Naive thymus-derived CD4-positive, alpha-beta T cell (primary cell): ENCODE measurements around the gene VCL. TPM values are rescaled to one million over a fixed set of nuclear protein-coding genes. Genes with fewer than 3 reads are reported as not detected.

Experiments used
- ATAC-seq: fragments of 150-1000 bp; cut with Tn5 transposase; 2 replicates; pipeline ENCODE4 v1.10.0; 2021; ENCODE audit warnings: mild to moderate bottlenecking, moderate library complexity
- CTCF ChIA-PET: fragments of 350-600 bp; sonication (Branson Sonifier 250); formaldehyde crosslinking; loops from one replicate; lab custom pipeline; 2021; ENCODE audit warnings: antibody characterized with exemption; lab: Charles Lee
- POLR2A ChIA-PET: fragments of 350-600 bp; sonication (Branson Sonifier 250); formaldehyde crosslinking; loops from one replicate; lab custom pipeline; 2021; ENCODE audit warnings: antibody characterized with exemption, inconsistent platforms; lab: Charles Lee
- DNase-seq, 9 donors: peaks; one replicate each; pipeline versions ENCODE4 v3.0.0 to v3.0.0-alpha.2; 2020 to 2022; ENCODE audit warnings: mixed read lengths in 1 of 9
- H3K27ac ChIP-seq: one replicate; pipeline ENCODE4 v1.7.0; 2013; ENCODE audit warnings: mild to moderate bottlenecking, low read depth, low read length, moderate library complexity
- H3K27me3 ChIP-seq, 2 donors: one replicate each; pipeline ENCODE4 v1.7.0; 2013; ENCODE audit warnings: low read length in 2 of 2, mild to moderate bottlenecking in 2 of 2, moderate library complexity in 2 of 2; ENCODE audit not compliant: control insufficient read depth in 2 of 2, insufficient read depth in 2 of 2
- H3K36me3 ChIP-seq, 3 experiments: 1 replicate in 2 of 3; 2 replicates in 1 of 3; pipeline ENCODE4 v1.7.0; 2013; ENCODE audit warnings: low read length in 3 of 3, mild to moderate bottlenecking in 3 of 3, moderate library complexity in 1 of 3; ENCODE audit not compliant: insufficient read depth in 3 of 3, control insufficient read depth in 2 of 3
- H3K4me1 ChIP-seq, 2 donors: one replicate each; pipeline ENCODE4 v1.7.0; 2013; ENCODE audit warnings: low read length in 2 of 2, mild to moderate bottlenecking in 2 of 2, moderate library complexity in 1 of 2; ENCODE audit not compliant: control insufficient read depth in 2 of 2, insufficient read depth in 2 of 2
- H3K4me3 ChIP-seq: 2 replicates; pipeline ENCODE4 v1.7.0; 2013; ENCODE audit warnings: mild to moderate bottlenecking, low read length
- H3K9me3 ChIP-seq, 3 experiments: 1 replicate in 2 of 3; 2 replicates in 1 of 3; pipeline ENCODE4 v1.7.0; 2013; ENCODE audit warnings: low read length in 3 of 3; ENCODE audit not compliant: control insufficient read depth in 2 of 3
- H3K27ac Mint-ChIP-seq, 9 donors: one replicate each; pipeline ENCODE4 v1.8.0; 2020 to 2022; ENCODE audit warnings: mixed read lengths in 9 of 9, mild to moderate bottlenecking in 8 of 9, moderate library complexity in 5 of 9, inconsistent platforms in 2 of 9
- H3K27me3 Mint-ChIP-seq, 5 donors: one replicate each; pipeline ENCODE4 v1.8.0; 2021 to 2022; ENCODE audit warnings: mixed read lengths in 5 of 5, mild to moderate bottlenecking in 1 of 5
- H3K36me3 Mint-ChIP-seq, 5 donors: one replicate each; pipeline ENCODE4 v1.8.0; 2020 to 2022; ENCODE audit warnings: mixed read lengths in 5 of 5, mild to moderate bottlenecking in 3 of 5, inconsistent platforms in 1 of 5
- H3K4me1 Mint-ChIP-seq, 7 donors: one replicate each; pipeline ENCODE4 v1.8.0; 2020 to 2022; ENCODE audit warnings: mixed read lengths in 7 of 7, mild to moderate bottlenecking in 3 of 7, inconsistent platforms in 1 of 7
- H3K4me3 Mint-ChIP-seq, 10 donors: one replicate each; pipeline ENCODE4 v1.8.0; 2020 to 2022; ENCODE audit warnings: mild to moderate bottlenecking in 10 of 10, mixed read lengths in 10 of 10, moderate library complexity in 6 of 10, inconsistent platforms in 2 of 10
- H3K9me3 Mint-ChIP-seq, 11 donors: one replicate each; pipeline ENCODE4 v1.8.0; 2020 to 2022; ENCODE audit warnings: mixed read lengths in 11 of 11, mild to moderate bottlenecking in 4 of 11, inconsistent platforms in 1 of 11, moderate library complexity in 1 of 11
- intact Hi-C, 2 donors: fragments of 100-400 bp; cut with micrococcal nuclease; formaldehyde crosslinking; loops; one replicate each; pipeline ENCODE4 v1.15.1; 2023
- polyA plus RNA-seq, 2 donors: library from polyadenylated mRNA; unstranded; fragments of 300-500 nt; fragmentation: Illumina TruSeq; gene quantifications; one replicate each; pipeline ENCODE4 v1.2.3, GENCODE V29; 2021
- total RNA-seq, 6 experiments: library from RNA in 5 of 6; stranded (reverse) in 5 of 6; gene quantifications; 1 replicate in 5 of 6; 2 replicates in 1 of 6; pipeline ENCODE4 v1.2.3 and lab custom pipeline; 2021 to 2026

Gene VCL
- total and polyA plus RNA-seq, 7 experiments from 2014 or later = 9.0 to 67.7 (median 16.5) TPM

- peaks cover 3 to 8% of the 10 kb centered on the region in 2 donors for H3K4me1 ChIP-seq
- Mint-ChIP-seq H3K4me3 (no peak overlapping the region), H3K27me3 (no peaks in the 10 kb centered on the region), H3K4me1 (peaks cover 16 to 54% (median 44%) of the 10 kb centered on the region in 7 donors), H3K9me3 (no peaks in the 10 kb centered on the region), H3K36me3 (peaks cover 0 to 16% (median 0%) of the 10 kb centered on the region in 5 donors), H3K27ac (no peak overlapping the region)
- H3K9me3 ChIP-seq = no peaks in the 10 kb centered on the region
- no peak overlapping the region for H3K4me3 ChIP-seq
- no peaks in the 10 kb centered on the region for H3K27me3 ChIP-seq
- DNase-seq (no peak), ATAC-seq (no peak)
- H3K36me3 ChIP-seq = no peaks in the 10 kb centered on the region
- ChIA-PET POLR2A (no interaction called here), CTCF (no interaction called here)
- H3K27ac ChIP-seq = no peak overlapping the region
- intact Hi-C loops = no loop called here
Observed at GRCh38 chr10:74006269-74006668, 8.4 kb downstream of the VCL start.

- Histone ChIP-seq H3K27ac (no peak overlapping the region), H3K9me3 (no peaks in the 10 kb centered on the region), H3K36me3 (no peaks in the 10 kb centered on the region), H3K27me3 (no peaks in the 10 kb centered on the region), H3K4me3 (no peak overlapping the region), H3K4me1 (peaks cover 11 to 16% of the 10 kb centered on the region in 2 donors)
- Mint-ChIP-seq H3K4me1 (peaks cover 28 to 59% (median 48%) of the 10 kb centered on the region in 7 donors), H3K9me3 (no peaks in the 10 kb centered on the region), H3K27ac (peak overlapping the region in 1 of 9 donors; percentile 24), H3K27me3 (no peaks in the 10 kb centered on the region), H3K4me3 (no peak overlapping the region), H3K36me3 (peaks cover 0 to 14% (median 0%) of the 10 kb centered on the region in 5 donors)
- intact Hi-C loops = no loop called here
- CTCF ChIA-PET = interaction anchor here (0.7 kb wide), 1 partner anchor 1324 kb away, joined by 3 read pairs; no protein-coding TSS in a partner anchor
- POLR2A ChIA-PET = interaction anchor here (2.4 kb wide), 1 partner anchor 9 kb away, joined by 6 read pairs; no protein-coding TSS in a partner anchor
- ATAC-seq = no peak
- DNase-seq = no peak
Observed at GRCh38 chr10:74008212-74008731, 10.4 kb downstream of the VCL start.

- DNase-seq = no peak
- H3K27ac ChIP-seq = no peak overlapping the region
- H3K4me3 ChIP-seq = no peak overlapping the region
- Mint-ChIP-seq H3K4me3 (peak overlapping the region in 9 of 10 donors; percentile 9 to 68 (median 55)), H3K9me3 (no peaks in the 10 kb centered on the region), H3K4me1 (peaks cover 28 to 51% (median 39%) of the 10 kb centered on the region in 7 donors), H3K27ac (peak overlapping the region in 4 of 9 donors; percentile 31 to 63 (median 54)), H3K27me3 (no peaks in the 10 kb centered on the region), H3K36me3 (peaks cover 0 to 13% (median 0%) of the 10 kb centered on the region in 5 donors)
- H3K9me3 ChIP-seq = no peaks in the 10 kb centered on the region
- H3K4me1 ChIP-seq = peaks cover 11 to 16% of the 10 kb centered on the region in 2 donors
- CTCF ChIA-PET = interaction anchor here (0.7 to 1.3 kb wide), 2 partner anchors 11 to 165 kb away, joined by 4 to 5 read pairs; no protein-coding TSS in a partner anchor
- no peak for ATAC-seq
- H3K36me3 ChIP-seq = no peaks in the 10 kb centered on the region
- H3K27me3 ChIP-seq = no peaks in the 10 kb centered on the region
- POLR2A ChIA-PET = interaction anchor here (1.0 to 1.4 kb wide), 2 partner anchors 9 to 12 kb away, joined by 3 to 5 read pairs; no protein-coding TSS in a partner anchor
- intact Hi-C loops = no loop called here
Observed at GRCh38 chr10:74011017-74011416, 13.1 kb downstream of the VCL start.

GRCh38 chr10:74011770-74012169 is 13.9 kb downstream of the VCL start:
- peaks cover 0 to 14% (median 3%) of the 10 kb centered on the region in 5 donors for H3K36me3 Mint-ChIP-seq
- H3K27me3 Mint-ChIP-seq = no peaks in the 10 kb centered on the region
- Histone ChIP-seq H3K4me3 (no peak overlapping the region), H3K27ac (no peak overlapping the region), H3K9me3 (no peaks in the 10 kb centered on the region), H3K4me1 (peaks cover 11 to 16% of the 10 kb centered on the region in 2 donors), H3K36me3 (no peaks in the 10 kb centered on the region), H3K27me3 (no peaks in the 10 kb centered on the region)
- H3K27ac Mint-ChIP-seq = peak overlapping the region in 2 of 9 donors; percentile 31 to 76
- CTCF ChIA-PET = interaction anchor here (0.8 to 1.3 kb wide), 2 partner anchors 11 to 24 kb away, joined by 4 read pairs; no protein-coding TSS in a partner anchor
- peaks cover 31 to 51% (median 39%) of the 10 kb centered on the region in 7 donors for H3K4me1 Mint-ChIP-seq
- H3K9me3 Mint-ChIP-seq = no peaks in the 10 kb centered on the region
- POLR2A ChIA-PET = interaction anchor here (1.0 to 1.6 kb wide), 3 partner anchors 10 to 15 kb away, joined by 3 to 5 read pairs (median 5); no protein-coding TSS in a partner anchor
- intact Hi-C loops = no loop called here
- ATAC-seq = no peak
- no peak for DNase-seq
- H3K4me3 Mint-ChIP-seq = peak overlapping the region in 3 of 10 donors; percentile 25 to 68 (median 30)

- H3K27me3 Mint-ChIP-seq = no peaks in the 10 kb centered on the region
- no peak overlapping the region for H3K27ac Mint-ChIP-seq
- ATAC-seq (no peak), DNase-seq (no peak)
- Histone ChIP-seq H3K36me3 (no peaks in the 10 kb centered on the region), H3K27ac (no peak overlapping the region), H3K27me3 (no peaks in the 10 kb centered on the region), H3K4me3 (no peak overlapping the region), H3K9me3 (no peaks in the 10 kb centered on the region), H3K4me1 (peaks cover 11 to 16% of the 10 kb centered on the region in 2 donors)
- ChIA-PET POLR2A (interaction anchor here (1.6 kb wide), 1 partner anchor 16 kb away, joined by 5 read pairs; no protein-coding TSS in a partner anchor), CTCF (no interaction called here)
- intact Hi-C loops = no loop called here
- peak overlapping the region in 1 of 10 donors; percentile 2 for H3K4me3 Mint-ChIP-seq
- H3K36me3 Mint-ChIP-seq = peaks cover 0 to 14% (median 4%) of the 10 kb centered on the region in 5 donors
- peaks cover 30 to 47% (median 39%) of the 10 kb centered on the region in 7 donors for H3K4me1 Mint-ChIP-seq
- no peaks in the 10 kb centered on the region for H3K9me3 Mint-ChIP-seq
Observed at GRCh38 chr10:74012480-74012879, 14.6 kb downstream of the VCL start.

GRCh38 chr10:74013004-74013403 is 15.1 kb downstream of the VCL start:
- intact Hi-C loops = no loop called here
- POLR2A ChIA-PET = interaction anchor here (1.6 kb wide), 1 partner anchor 16 kb away, joined by 5 read pairs; no protein-coding TSS in a partner anchor

More at GRCh38 chr10:74013004-74013403, 15.1 kb downstream of the VCL start:
- no peaks in the 10 kb centered on the region for H3K27me3 Mint-ChIP-seq
- no peak overlapping the region for H3K4me3 ChIP-seq
- H3K4me1 Mint-ChIP-seq = peaks cover 30 to 47% (median 39%) of the 10 kb centered on the region in 7 donors
- DNase-seq (no peak), ATAC-seq (no peak)
- H3K36me3 ChIP-seq = no peaks in the 10 kb centered on the region
- H3K9me3 Mint-ChIP-seq = no peaks in the 10 kb centered on the region
- CTCF ChIA-PET = no interaction called here
- H3K27me3 ChIP-seq = no peaks in the 10 kb centered on the region
- peak overlapping the region in 1 of 10 donors; percentile 2 for H3K4me3 Mint-ChIP-seq
- peaks cover 0 to 14% (median 4%) of the 10 kb centered on the region in 5 donors for H3K36me3 Mint-ChIP-seq
- no peak overlapping the region for H3K27ac ChIP-seq
- H3K9me3 ChIP-seq = no peaks in the 10 kb centered on the region
- no peak overlapping the region for H3K27ac Mint-ChIP-seq
- peaks cover 11 to 16% of the 10 kb centered on the region in 2 donors for H3K4me1 ChIP-seq
